GM12878 (cell line): Measurements from ENCODE around the gene SULT1A1.

ENCODE experiments used
- CTCF ChIP-seq, 3 experiments: IDR thresholded peaks in 2 of 3; conservative IDR thresholded peaks in 1 of 3; 2 replicates each; pipeline ENCODE4 v1.5.1; 2011; ENCODE audit warnings: low read depth in 3 of 3, low read length in 3 of 3, mild to moderate bottlenecking in 3 of 3, control low read depth in 2 of 3, moderate library complexity in 2 of 3, inconsistent platforms in 1 of 3, mixed read lengths in 1 of 3; ENCODE audit not compliant: control insufficient read depth in 2 of 3, insufficient read depth in 1 of 3; ENCODE audit errors: extremely low read depth in 1 of 3
- HDGF ChIP-seq: fragments of 450-650 bp; IDR thresholded peaks from 2 replicates; pipeline ENCODE4 v1.6.1; 2016; ENCODE audit warnings: antibody characterized with exemption
- SP1 ChIP-seq: IDR thresholded peaks from one replicate; pipeline ENCODE4 v1.6.1; 2011; ENCODE audit warnings: low read depth, low read length
- SREBF1 ChIP-seq: IDR thresholded peaks from 2 replicates; pipeline ENCODE4 v1.6.1; 2012; ENCODE audit warnings: mild to moderate bottlenecking, low read length
- SRF ChIP-seq, 2 experiments: IDR thresholded peaks; 2 replicates each; pipeline ENCODE4 v1.6.1; 2011; ENCODE audit warnings: low read depth in 2 of 2, low read length in 2 of 2, mild to moderate bottlenecking in 1 of 2, moderate library complexity in 1 of 2
- ZNF24 ChIP-seq: fragments of 450-650 bp; IDR thresholded peaks from 2 replicates; pipeline ENCODE4 v1.6.1; 2017; ENCODE audit warnings: antibody characterized with exemption, mild to moderate bottlenecking
- ZZZ3 ChIP-seq: IDR thresholded peaks from 2 replicates; pipeline ENCODE4 v1.6.1; 2011; ENCODE audit warnings: low read depth; ENCODE audit not compliant: control insufficient read depth, insufficient read length

GRCh38 chr16:28590384-28591340, 19.2 kb downstream of the SULT1A1 start:
- TF ChIP-seq CTCF (IDR thresholded peaks at IDR 0.05 in 2 of 3, conservative IDR thresholded peaks at IDR 0.05 in 1 of 3; ENCODE audit: control insufficient read depth in 2 of 3, extremely low read depth in 1 of 3, insufficient read depth in 1 of 3, low read depth in 3 of 3, low read length in 3 of 3) = no peak
- no peak for TF ChIP-seq HDGF
- TF ChIP-seq SRF (IDR thresholded peaks at IDR 0.05; ENCODE audit: low read depth in 2 of 2, low read length in 2 of 2) = no peak
- TF ChIP-seq SREBF1 = no peak
- TF ChIP-seq ZZZ3 = no peak
- no peak for TF ChIP-seq SP1
- no peak for TF ChIP-seq ZNF24
